Epidermal melanocyte (primary cell): Measurements from ENCODE around the gene LRP8.
"Not testable (repeated sequence)": the region's sequence is repeated elsewhere in the genome, so short reads cannot be mapped to it uniquely, and the experiment has no call there.

Source experiments
- DNase-seq: peaks from one replicate; pipeline ENCODE4 v3.0.0; 2011; ENCODE audit warnings: low spot score; ENCODE audit not compliant: insufficient read length

Gene LRP8

DNA sequence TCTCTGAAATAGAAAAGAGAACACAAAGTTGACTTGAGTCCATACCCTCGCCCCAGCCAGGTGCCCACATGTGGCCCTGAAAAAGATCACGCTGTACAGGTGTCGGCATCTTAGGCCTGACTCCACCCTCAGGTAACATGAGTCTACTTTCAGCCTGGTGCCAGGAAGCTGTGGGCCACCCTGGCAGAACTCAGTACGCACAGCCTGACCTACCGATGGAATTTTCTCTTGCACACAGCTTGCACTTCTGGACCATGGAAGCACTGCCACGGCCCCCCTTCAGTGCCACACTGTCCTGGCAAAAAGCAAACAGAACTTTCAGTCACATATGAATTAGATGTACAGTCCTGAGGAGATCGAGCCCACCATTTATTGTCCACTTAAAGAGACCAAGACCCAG is 109.7 kb downstream of the LRP8 start:
- no peak for DNase-seq

DNA sequence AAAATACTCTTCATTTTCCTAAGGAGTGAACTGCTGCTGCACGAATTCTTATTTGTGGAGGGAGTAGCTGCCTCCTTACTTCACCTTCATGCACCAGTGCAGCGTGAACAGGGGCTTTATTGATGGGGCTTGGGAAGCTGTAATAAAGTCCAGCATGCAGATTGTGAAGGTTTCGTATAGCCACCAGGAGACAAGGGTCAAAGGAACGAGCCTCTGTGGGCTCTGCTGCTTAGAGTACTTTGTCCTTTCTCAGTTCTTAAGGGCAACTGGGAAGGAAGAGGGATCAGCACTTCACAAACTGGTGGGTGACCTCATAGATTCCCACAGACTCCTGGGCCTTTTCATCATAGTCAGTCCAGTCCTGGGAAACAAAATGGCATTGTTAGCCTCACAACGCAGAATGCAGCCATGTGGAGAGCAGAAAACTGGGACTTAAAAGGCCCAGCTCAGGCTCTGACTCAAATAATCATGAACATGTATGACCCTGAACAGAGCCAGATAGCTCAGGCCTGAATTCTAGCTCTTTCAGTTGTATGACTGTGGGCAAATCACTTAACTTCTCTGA is 113.4 kb downstream of the LRP8 start:
- DNase-seq, result no peak

DNA sequence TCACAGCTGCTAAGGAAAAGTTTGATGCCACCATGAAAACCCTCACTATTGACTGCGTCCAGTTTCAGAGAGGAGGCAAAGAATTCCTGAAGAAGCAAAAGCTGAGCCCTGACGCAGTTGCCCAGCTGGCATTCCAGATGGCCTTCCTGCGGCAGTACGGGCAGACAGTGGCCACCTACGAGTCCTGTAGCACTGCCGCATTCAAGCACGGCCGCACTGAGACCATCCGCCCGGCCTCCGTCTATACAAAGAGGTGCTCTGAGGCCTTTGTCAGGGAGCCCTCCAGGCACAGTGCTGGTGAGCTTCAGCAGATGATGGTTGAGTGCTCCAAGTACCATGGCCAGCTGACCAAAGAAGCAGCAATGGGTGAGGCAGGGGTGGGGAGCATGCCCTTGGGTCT is 116.9 kb downstream of the LRP8 start:
- DNase-seq, result no peak

DNA sequence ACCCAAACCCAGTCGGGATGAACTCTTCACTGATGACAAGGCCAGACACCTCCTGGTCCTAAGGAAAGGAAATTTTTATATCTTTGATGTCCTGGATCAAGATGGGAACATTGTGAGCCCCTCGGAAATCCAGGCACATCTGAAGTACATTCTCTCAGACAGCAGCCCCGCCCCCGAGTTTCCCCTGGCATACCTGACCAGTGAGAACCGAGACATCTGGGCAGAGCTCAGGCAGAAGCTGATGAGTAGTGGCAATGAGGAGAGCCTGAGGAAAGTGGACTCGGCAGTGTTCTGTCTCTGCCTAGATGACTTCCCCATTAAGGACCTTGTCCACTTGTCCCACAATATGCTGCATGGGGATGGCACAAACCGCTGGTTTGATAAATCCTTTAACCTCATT is 117.5 kb downstream of the LRP8 start:
- DNase-seq, result no peak

DNA sequence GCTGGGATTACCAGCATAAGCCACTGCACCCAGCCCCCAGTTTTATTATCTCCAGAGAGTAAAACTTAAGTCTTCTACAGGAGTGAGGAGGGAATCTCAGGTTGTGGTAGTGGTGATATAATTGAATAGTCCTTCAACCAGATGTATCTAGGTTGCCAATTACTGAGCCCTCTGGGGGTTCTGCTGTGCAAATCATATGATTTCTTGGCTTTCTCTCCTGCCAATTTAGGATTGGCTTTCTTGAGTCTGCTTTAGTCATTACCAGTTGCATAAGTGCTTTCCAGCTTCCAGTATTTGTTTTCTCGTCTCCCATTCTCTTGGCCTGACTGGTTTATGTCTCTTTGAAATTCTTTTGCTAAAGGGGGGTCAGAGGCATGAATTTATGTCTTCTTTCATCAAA is 120.1 kb downstream of the LRP8 start:
- no peak for DNase-seq

DNA sequence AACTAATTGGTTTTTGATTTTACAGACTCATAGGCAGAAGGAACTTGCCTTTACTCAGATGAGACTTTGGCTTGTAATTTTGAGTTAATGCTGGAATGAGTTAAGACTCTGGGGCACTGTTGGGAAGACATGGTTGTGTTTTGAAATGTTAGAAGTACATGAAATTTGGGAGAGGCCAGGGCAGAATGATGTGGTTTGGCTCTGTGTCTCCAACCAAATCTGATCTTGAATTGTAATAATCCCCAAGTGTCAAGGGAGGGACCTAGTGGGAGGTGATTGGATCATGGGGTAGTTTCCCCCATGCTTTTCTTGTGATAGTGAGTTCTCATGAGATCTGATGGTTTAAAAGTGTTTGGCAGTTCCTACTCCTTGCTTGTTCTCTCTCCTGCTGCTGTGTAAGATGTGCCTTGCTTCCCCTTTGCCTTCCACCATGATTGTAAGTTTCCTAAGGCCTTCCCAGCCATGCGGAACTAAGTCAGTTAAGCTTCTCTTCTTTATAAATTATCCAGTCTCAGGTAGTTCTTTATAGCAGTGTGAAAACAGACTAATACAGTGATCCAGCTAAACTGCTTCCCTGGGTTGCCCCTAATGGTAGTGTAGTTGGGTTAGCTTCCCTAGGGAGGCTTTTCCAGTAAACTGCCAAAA is 121.0 kb downstream of the LRP8 start:
- no peak for DNase-seq

DNA sequence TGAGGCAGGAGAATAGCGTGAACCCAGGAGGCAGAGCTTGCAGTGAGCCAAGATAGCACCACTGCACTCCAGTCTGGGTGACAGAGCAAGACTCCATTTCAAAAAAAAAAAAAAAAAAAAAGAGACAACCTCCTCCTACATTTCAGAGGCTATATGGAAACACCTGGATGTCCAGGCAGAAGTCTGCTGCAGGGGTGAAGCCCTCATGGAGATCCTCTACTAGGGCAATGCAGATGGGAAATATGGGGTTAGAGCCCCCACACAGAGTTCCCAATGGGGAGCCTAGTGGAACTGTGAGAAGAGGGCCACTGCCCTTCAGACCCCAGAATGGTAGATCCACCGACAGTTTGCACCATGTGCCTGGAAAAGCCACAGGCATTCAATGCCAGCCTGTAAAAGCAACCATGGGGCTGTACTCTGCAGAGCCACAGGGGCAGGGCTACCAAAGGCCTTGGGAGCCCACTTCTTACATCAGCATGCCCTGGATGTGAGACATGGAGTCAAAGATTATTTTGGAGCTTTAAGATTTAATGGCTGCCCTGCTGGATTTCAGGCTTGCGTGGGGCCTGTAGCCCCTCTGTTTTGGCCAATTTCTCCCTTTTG is 121.7 kb downstream of the LRP8 start:
- not testable (repeated sequence) for DNase-seq

DNA sequence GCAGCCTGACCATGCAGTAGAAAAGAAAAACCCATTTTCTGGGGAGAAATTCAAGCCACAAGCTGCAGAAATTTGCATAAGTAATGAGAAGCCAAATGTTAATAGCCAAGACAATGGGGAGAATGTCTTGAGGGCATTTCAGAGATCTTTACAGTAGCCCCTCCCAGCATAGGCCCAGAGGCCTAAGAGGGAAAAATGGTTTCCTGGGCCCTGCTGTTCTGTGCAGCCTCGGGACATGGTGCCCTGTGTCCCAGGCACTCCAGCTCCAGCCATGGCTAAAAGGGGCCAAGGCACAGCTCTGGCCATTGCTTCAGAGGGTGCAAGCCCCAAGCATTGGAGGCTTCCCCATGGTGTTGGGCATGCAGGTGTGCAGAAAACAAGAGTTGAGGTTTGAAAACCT is 122.4 kb downstream of the LRP8 start:
- not testable (repeated sequence) for DNase-seq

DNA sequence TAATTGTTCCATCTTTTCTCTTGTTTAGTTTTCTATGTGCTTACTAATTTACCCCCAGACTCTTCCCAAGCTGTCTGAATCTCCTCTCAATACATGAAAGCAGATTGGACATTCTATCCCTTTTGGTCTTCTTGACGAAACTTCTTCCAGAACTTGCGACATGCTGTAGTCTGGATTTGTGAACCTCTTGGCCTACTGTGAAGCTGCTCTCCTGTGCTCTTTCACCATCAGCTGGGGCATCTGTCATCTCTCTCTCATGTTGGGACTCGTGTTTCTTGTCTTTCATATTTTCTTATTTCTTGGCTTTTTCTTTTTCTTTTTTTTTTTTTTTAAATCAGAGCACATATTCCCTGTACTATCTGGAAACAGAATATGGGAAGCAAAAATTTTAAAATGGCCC is 124.4 kb downstream of the LRP8 start:
- no peak for DNase-seq

DNA sequence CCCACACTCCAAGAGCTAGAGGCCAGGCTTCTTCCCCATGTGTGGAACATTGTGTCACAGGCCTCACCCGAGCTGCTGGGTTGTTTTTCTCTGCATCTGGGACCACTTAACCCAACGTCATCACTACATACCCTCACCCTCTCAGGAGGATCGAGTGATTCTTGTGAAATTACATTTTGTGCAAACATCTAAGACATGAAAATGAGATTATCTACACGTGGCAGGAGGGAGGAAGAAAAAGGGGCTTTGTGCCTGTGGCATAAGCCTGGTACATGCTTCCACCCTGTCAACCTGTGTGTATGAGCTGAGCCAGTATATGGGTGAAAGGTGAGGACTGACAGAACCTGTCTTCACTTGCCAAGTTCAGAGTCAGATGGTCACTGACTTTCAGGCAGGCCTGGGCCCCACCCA is 129.6 kb downstream of the LRP8 start:
- DNase-seq, result no peak

DNA sequence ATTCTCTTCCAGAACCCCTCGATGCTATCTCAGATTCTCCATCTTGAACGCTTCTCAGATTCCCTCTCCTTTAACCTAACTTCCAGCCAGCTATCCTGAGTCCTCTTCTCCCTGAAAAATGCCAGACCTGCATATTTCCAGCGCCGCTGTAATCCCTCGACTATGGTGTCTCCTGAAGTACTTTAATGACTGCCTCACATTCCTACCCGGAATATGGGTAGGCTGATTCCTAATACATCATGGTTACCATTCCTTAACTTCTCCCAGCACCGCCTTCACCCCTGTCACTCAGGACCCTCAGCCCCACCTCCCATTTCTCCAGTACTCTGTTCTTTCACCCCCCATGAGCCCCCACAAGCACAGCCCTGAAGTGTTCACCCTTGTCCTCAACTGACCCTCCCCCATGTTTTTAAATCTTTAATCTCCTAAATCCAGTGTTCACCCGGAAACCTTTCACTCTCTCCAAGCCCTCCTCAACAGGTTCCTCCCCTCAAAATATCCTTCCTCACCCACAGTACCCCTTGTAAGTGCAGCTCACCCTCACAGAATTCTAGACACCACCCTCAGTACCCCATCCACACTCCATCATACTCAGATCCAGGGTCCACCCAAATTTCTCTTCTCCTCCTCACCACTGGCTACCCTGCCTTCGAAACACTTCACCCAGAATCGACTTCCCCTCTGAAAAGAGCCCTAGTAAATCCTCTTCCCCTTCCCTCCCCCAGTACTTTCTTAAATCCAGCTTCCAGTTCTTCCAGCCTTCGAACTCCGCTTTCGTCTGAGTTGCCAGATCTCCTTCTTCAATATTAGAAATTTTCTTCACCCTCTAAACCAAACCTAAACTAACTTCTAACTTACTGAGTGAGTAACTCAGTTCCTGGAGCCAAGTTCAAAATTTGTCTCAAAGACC is 130.3 kb downstream of the LRP8 start:
- no peak for DNase-seq

DNA sequence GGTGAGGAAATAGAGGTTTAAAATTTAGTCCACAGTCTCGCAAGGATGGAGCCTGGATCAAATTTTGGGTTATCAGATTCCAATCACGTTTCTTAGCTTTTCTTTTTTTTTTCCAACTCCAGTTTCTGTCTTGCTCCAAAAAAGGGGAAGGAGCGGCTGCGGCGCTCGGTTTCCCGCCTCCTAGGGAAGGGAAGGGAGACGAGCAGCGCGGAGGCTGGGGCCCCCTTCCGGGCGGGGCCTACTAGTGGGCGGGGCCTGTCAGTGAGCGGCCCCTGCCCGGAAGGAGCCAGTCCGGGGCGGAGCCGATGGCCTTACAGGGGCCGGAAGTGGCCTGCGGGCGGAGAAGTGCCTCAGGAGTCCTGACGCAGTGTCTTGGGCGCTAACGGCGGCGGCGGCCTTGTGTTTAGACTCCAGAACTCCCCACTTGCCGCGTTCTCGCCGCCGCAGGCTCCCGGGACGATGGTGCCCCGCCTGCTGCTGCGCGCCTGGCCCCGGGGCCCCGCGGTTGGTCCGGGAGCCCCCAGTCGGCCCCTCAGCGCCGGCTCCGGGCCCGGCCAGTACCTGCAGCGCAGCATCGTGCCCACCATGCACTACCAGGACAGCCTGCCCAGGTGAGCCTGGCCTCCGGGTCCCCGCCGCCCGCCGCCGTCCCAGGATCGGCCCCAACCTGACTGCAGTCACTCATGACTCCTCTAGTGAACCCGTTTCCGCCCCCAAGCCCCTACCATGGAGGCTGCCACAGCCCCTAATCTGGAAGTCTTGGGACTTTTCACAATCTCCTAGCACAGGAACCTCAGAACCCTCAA is 131.2 kb downstream of the LRP8 start, which contains the start of gene CPT2:
Gene CPT2 (plus strand): TSS at position 340 of the 806 bp plus-strand sequence. CDS start 120 bp downstream, at position 460.
- DNase-seq, result peak; percentile 94

DNA sequence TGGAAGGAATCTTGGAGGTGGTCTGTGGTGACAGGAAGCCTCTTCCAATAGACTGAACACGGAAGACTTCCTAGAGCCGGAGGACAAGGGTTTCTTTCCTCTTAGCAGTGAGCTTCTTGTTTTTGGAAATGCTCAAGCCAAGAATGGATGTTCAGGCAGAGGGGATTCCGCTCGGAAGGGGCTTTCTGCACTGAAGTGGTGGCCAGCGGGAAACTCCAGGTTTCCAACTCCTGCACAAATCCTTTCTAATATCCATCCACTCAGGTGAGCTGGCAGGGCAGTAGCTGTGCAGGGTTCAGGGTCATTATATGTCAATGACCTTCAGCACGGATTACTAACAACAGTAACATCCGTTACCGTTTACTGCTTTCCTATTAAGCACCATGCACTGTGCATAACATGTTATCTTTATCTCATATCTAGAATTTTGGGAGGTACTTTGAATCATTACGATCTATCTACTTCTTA is 131.8 kb downstream of the LRP8 start:
- no peak for DNase-seq

DNA sequence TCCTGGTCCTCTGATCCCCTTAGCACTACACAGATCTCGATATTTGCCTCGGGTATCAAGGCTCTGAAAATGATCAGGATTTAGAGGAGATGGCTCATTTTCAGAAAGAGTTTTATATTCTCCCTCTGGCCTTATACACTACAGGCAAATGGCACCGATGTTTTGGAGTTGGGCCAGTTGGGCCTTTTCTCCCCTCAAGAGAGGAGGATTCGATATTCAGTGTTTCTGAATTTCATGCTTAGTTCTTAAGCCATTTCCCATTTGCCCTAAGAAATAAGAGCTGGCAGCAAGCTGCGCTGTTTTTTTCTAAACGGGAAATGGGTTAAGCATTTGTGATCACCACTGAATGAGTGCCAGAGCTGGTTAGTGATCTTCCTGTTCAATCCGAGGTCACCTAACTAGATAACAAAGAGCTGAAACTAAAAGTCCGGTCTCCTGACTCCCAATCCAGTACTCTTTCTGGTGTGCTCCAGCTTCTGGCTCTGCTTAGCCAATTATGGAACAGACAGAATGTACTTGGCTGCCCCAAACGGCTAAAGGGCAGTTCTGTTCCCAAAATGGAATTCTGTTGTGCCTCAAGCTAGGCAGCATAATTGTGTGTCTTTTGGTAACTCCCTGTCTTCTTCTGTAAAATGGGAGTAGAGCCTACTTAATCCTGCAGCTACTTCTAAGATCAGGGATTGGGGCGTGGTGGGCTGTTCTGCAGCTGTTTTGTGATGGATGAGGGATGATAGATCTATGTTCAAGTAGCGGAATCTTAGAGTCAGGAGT is 132.4 kb downstream of the LRP8 start:
- DNase-seq, result no peak
